Bronchial smooth muscle cell (primary cell): ENCODE results near the gene STIMATE. TPM values are rescaled to one million over a fixed set of nuclear protein-coding genes. Genes with fewer than 3 reads are reported as not detected.

Source experiments
- total RNA-seq: library from RNA; depleted of rRNA; stranded (reverse); fragments of >200 nt; gene quantifications from 2 replicates; pipeline ENCODE4 v1.2.1, GENCODE V29; 2014

Gene STIMATE
- total RNA-seq = 8.0 and 10.3 TPM in 2 replicates

GRCh38 chr3:52897130-52898122, at the start of gene STIMATE:
Gene STIMATE (minus strand): TSS chr3:52897548. CDS start chr3:52897450, 98 bp downstream.

GRCh38 chr3:52834871-52835501, 62.4 kb downstream of the STIMATE start, which contains the start of gene MUSTN1:
Gene MUSTN1 (minus strand): TSS chr3:52835019. CDS start chr3:52834948, 71 bp downstream.

GRCh38 chr3:52830535-52831258, 66.7 kb downstream of the STIMATE start, which contains the start of gene ITIH4:
Gene ITIH4 (minus strand): TSS chr3:52830672. CDS start chr3:52830642, 30 bp downstream.

GRCh38 chr3:52794612-52795099, 102.7 kb downstream of the STIMATE start, which contains the start of gene ITIH3:
Gene ITIH3 (plus strand): TSS chr3:52794796. CDS start chr3:52794804, 8 bp downstream.

Other genes starting within 250 kb of the STIMATE start
- 45.9 and 46.1 TPM in 2 replicates for gene PBRM1, start 211.6 kb downstream of the STIMATE start, total RNA-seq
- 51.2 and 58.6 TPM in 2 replicates for gene GNL3, start 211.5 kb downstream of the STIMATE start, total RNA-seq
- 108 and 133 TPM in 2 replicates for gene GLT8D1, start 191.8 kb downstream of the STIMATE start, total RNA-seq
- 24.3 and 33.9 TPM in 2 replicates for gene SPCS1, start 191.4 kb downstream of the STIMATE start, total RNA-seq
- gene NEK4, start 126.6 kb downstream of the STIMATE start, total RNA-seq = 11.7 and 23.4 TPM in 2 replicates
- not detected in 2 replicates for gene ITIH1, start 119.9 kb downstream of the STIMATE start, total RNA-seq
- not detected in 2 replicates for gene ITIH3, start 102.8 kb downstream of the STIMATE start, total RNA-seq
- gene ITIH4, start 66.9 kb downstream of the STIMATE start, total RNA-seq = 1.7 and 3.0 TPM in 2 replicates
- not detected in 2 replicates for gene MUSTN1, start 62.5 kb downstream of the STIMATE start, total RNA-seq
- 2.5 and 3.5 TPM in 2 replicates for gene SFMBT1, start 148.5 kb upstream of the STIMATE start, total RNA-seq
- 7.3 and 8.7 TPM in 2 replicates for gene RFT1, start 232.9 kb upstream of the STIMATE start, total RNA-seq